WI38 (cell line): ENCODE results near the gene KRT1.
"Not testable (repeated sequence)": the region's sequence is repeated elsewhere in the genome, so short reads cannot be mapped to it uniquely, and the experiment has no call there.

Experiments
- H3K4me3 ChIP-seq: 2 replicates; pipeline ENCODE4 v1.5.1; 2011; ENCODE audit warnings: low read depth, mild to moderate bottlenecking, control low read depth, low read length
- TF ChIP-seq, protein P1 (sequence below): IDR thresholded peaks from 2 replicates; pipeline ENCODE4 v1.5.1; 2012; ENCODE audit warnings: low read depth, mild to moderate bottlenecking, control low read depth, low read length

The KRT1 gene

GRCh38 chr12:52670506-52670905, 9.7 kb downstream of the KRT1 start:
- TF ChIP-seq, protein P1, sequence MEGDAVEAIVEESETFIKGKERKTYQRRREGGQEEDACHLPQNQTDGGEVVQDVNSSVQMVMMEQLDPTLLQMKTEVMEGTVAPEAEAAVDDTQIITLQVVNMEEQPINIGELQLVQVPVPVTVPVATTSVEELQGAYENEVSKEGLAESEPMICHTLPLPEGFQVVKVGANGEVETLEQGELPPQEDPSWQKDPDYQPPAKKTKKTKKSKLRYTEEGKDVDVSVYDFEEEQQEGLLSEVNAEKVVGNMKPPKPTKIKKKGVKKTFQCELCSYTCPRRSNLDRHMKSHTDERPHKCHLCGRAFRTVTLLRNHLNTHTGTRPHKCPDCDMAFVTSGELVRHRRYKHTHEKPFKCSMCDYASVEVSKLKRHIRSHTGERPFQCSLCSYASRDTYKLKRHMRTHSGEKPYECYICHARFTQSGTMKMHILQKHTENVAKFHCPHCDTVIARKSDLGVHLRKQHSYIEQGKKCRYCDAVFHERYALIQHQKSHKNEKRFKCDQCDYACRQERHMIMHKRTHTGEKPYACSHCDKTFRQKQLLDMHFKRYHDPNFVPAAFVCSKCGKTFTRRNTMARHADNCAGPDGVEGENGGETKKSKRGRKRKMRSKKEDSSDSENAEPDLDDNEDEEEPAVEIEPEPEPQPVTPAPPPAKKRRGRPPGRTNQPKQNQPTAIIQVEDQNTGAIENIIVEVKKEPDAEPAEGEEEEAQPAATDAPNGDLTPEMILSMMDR = no peak
- no peak overlapping the region for H3K4me3 ChIP-seq

DNA sequence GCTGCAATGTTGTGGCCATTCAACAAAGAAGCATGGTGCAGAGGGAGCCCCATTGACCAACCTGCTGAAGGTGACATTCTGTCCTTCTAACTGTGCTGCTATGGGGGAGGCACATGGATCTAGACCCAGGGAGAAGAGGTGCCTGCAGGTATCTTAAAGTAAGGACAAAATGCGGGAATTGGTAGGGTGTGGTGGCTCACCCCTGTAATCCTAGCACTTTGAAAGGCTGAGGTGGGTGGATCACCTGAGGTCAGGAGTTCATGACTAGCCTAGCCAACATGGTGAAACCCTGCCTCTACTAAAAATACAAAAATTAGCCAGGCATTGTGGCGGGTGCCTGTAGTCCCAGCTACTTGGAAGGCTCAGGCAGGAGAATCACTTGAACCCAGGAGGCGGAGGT, 10.3 kb downstream of the KRT1 start:
- not testable (repeated sequence) for H3K4me3 ChIP-seq

GRCh38 chr12:52669426-52669825, 10.8 kb downstream of the KRT1 start:
- TF ChIP-seq, protein P1 = no peak
- H3K4me3 ChIP-seq = no peak overlapping the region

DNA sequence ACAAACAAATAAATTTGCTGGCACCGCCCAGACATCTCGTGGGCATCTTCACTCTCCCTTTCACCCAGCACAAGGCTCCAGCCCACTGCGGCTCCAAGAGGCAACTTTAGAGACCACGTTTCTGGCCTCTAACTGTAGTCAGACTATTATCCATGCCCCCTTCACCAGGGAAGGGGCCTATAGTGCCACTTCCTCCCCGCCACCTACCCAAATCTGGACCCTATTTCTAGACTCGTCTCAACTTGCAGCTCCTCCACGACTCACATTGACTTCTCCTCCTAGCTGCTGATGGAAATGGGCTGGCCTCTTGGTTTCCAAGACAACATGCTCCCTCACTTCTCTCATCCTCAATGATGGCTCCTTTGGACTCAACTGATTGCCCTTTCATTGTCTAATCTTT, 12.3 kb downstream of the KRT1 start:
- no peak overlapping the region for H3K4me3 ChIP-seq
- TF ChIP-seq, protein P1 = no peak

GRCh38 chr12:52667509-52667908, 12.7 kb downstream of the KRT1 start:
- TF ChIP-seq, protein P1 = no peak
- no peak overlapping the region for H3K4me3 ChIP-seq

GRCh38 chr12:52666471-52666870, 13.7 kb downstream of the KRT1 start:
- TF ChIP-seq, protein P1 = no peak
- no peak overlapping the region for H3K4me3 ChIP-seq

GRCh38 chr12:52663420-52663819, 16.8 kb downstream of the KRT1 start:
- TF ChIP-seq, protein P1 = no peak
- H3K4me3 ChIP-seq = no peak overlapping the region

- no peak overlapping the region for H3K4me3 ChIP-seq
- TF ChIP-seq, protein P1 = no peak
Observed at GRCh38 chr12:52662918-52663229, 17.3 kb downstream of the KRT1 start.
